CD4-positive, alpha-beta T cell (primary cell): ENCODE data around the gene HTRA1. TPM values are rescaled to one million over a fixed set of nuclear protein-coding genes. Genes with fewer than 3 reads are reported as not detected.

Experiments used
- ATAC-seq: fragments of 200-7000 bp; cut with Tn5 transposase; one replicate; pipeline ENCODE4 v1.10.0; 2022; ENCODE audit warnings: mild to moderate bottlenecking; ENCODE audit not compliant: poor library complexity
- CTCF ChIA-PET: fragments of 350-600 bp; sonication (Branson Sonifier 250); formaldehyde crosslinking; loops from one replicate; lab custom pipeline; 2021; ENCODE audit warnings: antibody characterized with exemption, inconsistent platforms; lab: Charles Lee
- POLR2A ChIA-PET: fragments of 350-600 bp; sonication (Branson Sonifier 250); formaldehyde crosslinking; loops from one replicate; lab custom pipeline; 2021; ENCODE audit warnings: antibody characterized with exemption, inconsistent platforms; lab: Charles Lee
- DNase-seq, 14 experiments: peaks; one replicate each; pipeline ENCODE4 v3.0.0-alpha.2; 2013 to 2020; ENCODE audit warnings: mixed read lengths in 2 of 14
- H3K27ac ChIP-seq, 2 donors: one replicate each; pipeline versions ENCODE4 v1.5.1 to v1.7.0; 2013; ENCODE audit warnings: low read length in 2 of 2, low read depth in 1 of 2, mild to moderate bottlenecking in 1 of 2
- H3K27me3 ChIP-seq, 2 experiments: 1 replicate in 1 of 2; 2 replicates in 1 of 2; pipeline versions ENCODE4 v1.6.1 to v1.7.0; 2013; ENCODE audit warnings: low read length in 2 of 2, control low read depth in 1 of 2, mild to moderate bottlenecking in 1 of 2, moderate library complexity in 1 of 2; ENCODE audit not compliant: insufficient read depth in 2 of 2, control insufficient read depth in 1 of 2
- H3K36me3 ChIP-seq: one replicate; pipeline ENCODE4 v1.6.1; 2013; ENCODE audit warnings: low read length, control low read depth; ENCODE audit not compliant: insufficient read depth
- H3K4me1 ChIP-seq: one replicate; pipeline ENCODE4 v1.6.1; 2013; ENCODE audit warnings: low read length, control low read depth; ENCODE audit not compliant: insufficient read depth
- H3K4me3 ChIP-seq: one replicate; pipeline ENCODE4 v1.5.1; 2013; ENCODE audit warnings: mild to moderate bottlenecking, low read length, moderate library complexity
- H3K9me3 ChIP-seq, 2 experiments: 1 replicate in 1 of 2; 2 replicates in 1 of 2; pipeline versions ENCODE4 v1.6.1 to v1.7.0; 2013; ENCODE audit warnings: low read length in 2 of 2, mild to moderate bottlenecking in 2 of 2, control low read depth in 1 of 2, moderate library complexity in 1 of 2; ENCODE audit not compliant: control insufficient read depth in 1 of 2, insufficient read depth in 1 of 2
- H3K27ac Mint-ChIP-seq: one replicate; pipeline ENCODE4 v1.8.0; 2020; ENCODE audit warnings: mixed read lengths
- H3K27me3 Mint-ChIP-seq: one replicate; pipeline ENCODE4 v1.8.0; 2021; ENCODE audit warnings: mixed read lengths
- H3K36me3 Mint-ChIP-seq: one replicate; pipeline ENCODE4 v1.8.0; 2021; ENCODE audit warnings: low read depth, mixed read lengths
- H3K4me1 Mint-ChIP-seq: one replicate; pipeline ENCODE4 v1.8.0; 2021; ENCODE audit warnings: low read depth, mixed read lengths
- H3K4me3 Mint-ChIP-seq: one replicate; pipeline ENCODE4 v1.8.0; 2020; ENCODE audit warnings: mild to moderate bottlenecking, mixed read lengths
- H3K9me3 Mint-ChIP-seq: one replicate; pipeline ENCODE4 v1.8.0; 2020; ENCODE audit warnings: mixed read lengths
- intact Hi-C, 2 experiments: fragments of 100-400 bp; cut with DNase I in 1 of 2; cut with micrococcal nuclease in 1 of 2; formaldehyde crosslinking; loops; one replicate each; pipeline versions ENCODE4 v1.15.1 to v1.9.0; 2023 to 2025; cut with DNase I, micrococcal nuclease
- total RNA-seq, 174 experiments: library from RNA in 2 of 174; stranded (reverse) in 2 of 174; gene quantifications; one replicate each; pipeline ENCODE4 v1.2.3 and lab custom pipeline; 2021 to 2026
- TF ChIP-seq, protein P1 (sequence below): fragments of 200-600 bp; IDR thresholded peaks from one replicate; pipeline ENCODE4 v1.8.0; 2022; ENCODE audit warnings: antibody characterized with exemption, mild to moderate bottlenecking

The HTRA1 gene
- total RNA-seq, 2 experiments from 2014 or later: not detected

DNA sequence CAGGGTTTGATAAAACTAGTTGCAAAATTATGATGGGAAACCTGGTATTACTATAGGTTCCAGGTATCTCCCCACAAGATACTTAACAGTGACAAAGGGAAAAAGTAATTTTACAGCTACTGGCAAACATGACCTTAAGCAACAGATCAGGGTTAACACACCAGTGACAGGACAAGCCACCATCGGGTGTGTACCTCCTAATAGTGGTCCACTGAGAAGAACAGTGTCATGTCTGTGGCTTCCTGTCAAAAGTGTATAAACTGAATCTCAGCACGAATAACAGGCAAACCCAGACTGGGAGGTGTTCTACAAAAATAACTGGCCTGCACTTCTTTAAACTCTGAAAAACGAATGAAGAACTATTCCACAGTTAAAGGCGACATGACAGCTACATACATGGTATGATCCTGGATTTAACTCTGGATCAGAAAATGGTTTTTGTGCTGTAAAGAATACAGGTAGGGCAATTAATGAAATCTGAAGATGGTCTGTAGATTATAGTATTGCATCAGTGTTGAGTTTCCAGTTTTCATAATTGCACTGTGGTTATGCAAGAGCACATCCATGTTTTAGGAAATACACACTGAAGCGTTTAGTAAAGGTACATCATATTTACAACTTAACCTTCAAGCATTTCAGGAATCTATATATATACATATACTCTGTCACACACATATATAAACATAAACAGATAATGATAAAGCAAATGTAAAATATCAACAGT lies 38.9 kb upstream of the HTRA1 start:
- H3K4me3 Mint-ChIP-seq: peak overlapping the region; percentile 8
- H3K9me3 ChIP-seq: no peaks in the 10 kb centered on the region
- peaks cover 7% of the 10 kb centered on the region for H3K36me3 ChIP-seq
- peak overlapping the region; percentile 73 for H3K27ac Mint-ChIP-seq
- CTCF ChIA-PET: interaction anchor here (0.6 to 1.8 kb wide), 2 partner anchors 44 to 802 kb away, joined by 3 read pairs; no protein-coding TSS in a partner anchor
- peaks cover 64% of the 10 kb centered on the region for H3K36me3 Mint-ChIP-seq
- H3K4me1 Mint-ChIP-seq: peaks cover 77% of the 10 kb centered on the region
- no peaks in the 10 kb centered on the region for H3K27me3 Mint-ChIP-seq
- H3K4me3 ChIP-seq: no peak overlapping the region
- H3K9me3 Mint-ChIP-seq: no peaks in the 10 kb centered on the region
- ATAC-seq: peak; percentile 68
- H3K27ac ChIP-seq: peak overlapping the region in 1 of 2 donors; percentile 47
- H3K27me3 ChIP-seq: no peaks in the 10 kb centered on the region
- intact Hi-C loops: no loop called here
- peaks cover 29% of the 10 kb centered on the region for H3K4me1 ChIP-seq
- peak in 5 of 14 experiments; percentile 5 to 77 (median 43) for DNase-seq
- TF ChIP-seq, protein P1, sequence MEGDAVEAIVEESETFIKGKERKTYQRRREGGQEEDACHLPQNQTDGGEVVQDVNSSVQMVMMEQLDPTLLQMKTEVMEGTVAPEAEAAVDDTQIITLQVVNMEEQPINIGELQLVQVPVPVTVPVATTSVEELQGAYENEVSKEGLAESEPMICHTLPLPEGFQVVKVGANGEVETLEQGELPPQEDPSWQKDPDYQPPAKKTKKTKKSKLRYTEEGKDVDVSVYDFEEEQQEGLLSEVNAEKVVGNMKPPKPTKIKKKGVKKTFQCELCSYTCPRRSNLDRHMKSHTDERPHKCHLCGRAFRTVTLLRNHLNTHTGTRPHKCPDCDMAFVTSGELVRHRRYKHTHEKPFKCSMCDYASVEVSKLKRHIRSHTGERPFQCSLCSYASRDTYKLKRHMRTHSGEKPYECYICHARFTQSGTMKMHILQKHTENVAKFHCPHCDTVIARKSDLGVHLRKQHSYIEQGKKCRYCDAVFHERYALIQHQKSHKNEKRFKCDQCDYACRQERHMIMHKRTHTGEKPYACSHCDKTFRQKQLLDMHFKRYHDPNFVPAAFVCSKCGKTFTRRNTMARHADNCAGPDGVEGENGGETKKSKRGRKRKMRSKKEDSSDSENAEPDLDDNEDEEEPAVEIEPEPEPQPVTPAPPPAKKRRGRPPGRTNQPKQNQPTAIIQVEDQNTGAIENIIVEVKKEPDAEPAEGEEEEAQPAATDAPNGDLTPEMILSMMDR: no peak
- POLR2A ChIA-PET: interaction anchor here (0.6 to 1.7 kb wide), 3 partner anchors 15 to 73 kb away, joined by 3 to 11 read pairs (median 6); partner anchors contain the start of gene PLEKHA1

DNA sequence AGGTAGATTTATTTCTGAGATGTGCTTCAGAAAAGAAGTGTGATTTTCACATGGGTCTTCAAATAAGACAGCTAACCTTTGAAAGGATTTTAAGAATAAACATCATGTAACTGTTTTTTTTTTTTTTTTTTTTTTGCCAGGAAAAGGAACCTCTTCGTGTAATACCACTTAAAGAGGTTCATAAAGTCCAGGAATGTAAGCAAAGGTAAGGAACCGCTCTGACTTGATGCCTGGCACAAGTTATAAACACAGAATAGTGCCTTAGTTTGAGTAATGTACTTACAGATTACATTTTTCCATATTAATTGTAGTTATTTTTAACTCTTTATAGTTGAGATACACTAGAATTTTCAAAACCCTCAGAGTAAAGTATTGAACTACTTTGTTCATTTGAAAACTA lies 37.3 kb upstream of the HTRA1 start:
- H3K4me1 ChIP-seq: peaks cover 23% of the 10 kb centered on the region
- CTCF ChIA-PET: interaction anchor here (0.6 to 1.1 kb wide), 3 partner anchors 10 to 460 kb away, joined by 3 to 6 read pairs (median 3); no protein-coding TSS in a partner anchor
- POLR2A ChIA-PET: interaction anchor here (0.9 to 1.1 kb wide), 2 partner anchors 16 to 50 kb away, joined by 3 to 9 read pairs; no protein-coding TSS in a partner anchor

DNA sequence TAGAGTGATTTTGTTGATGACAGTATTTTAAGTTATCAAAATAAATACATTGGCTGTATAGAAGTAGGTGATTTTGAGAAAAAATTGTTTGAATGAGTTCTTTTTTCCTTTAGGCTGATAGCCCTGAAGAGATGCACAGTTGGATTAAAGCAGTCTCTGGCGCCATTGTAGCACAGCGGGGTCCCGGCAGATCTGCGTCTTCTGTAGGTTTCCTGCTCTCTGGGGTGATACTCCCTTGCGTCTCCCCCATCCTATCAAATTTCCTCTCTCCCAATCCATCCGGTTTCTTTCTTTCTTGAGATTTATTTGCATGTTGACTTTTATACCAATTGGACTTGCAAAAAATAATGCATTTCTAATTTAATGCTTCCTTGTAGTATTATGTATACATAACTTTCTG lies 34.5 kb upstream of the HTRA1 start:
- ATAC-seq (no peak), DNase-seq (no peak)
- peaks cover 44% of the 10 kb centered on the region for H3K4me1 Mint-ChIP-seq
- H3K9me3 Mint-ChIP-seq: no peaks in the 10 kb centered on the region
- intact Hi-C loops: no loop called here
- CTCF ChIA-PET: no interaction called here
- H3K4me3 ChIP-seq: no peak overlapping the region
- TF ChIP-seq, protein P1: no peak
- H3K27ac Mint-ChIP-seq: peak overlapping the region; percentile 70
- H3K4me3 Mint-ChIP-seq: no peak overlapping the region
- no peak overlapping the region for H3K27ac ChIP-seq
- H3K36me3 Mint-ChIP-seq: peaks cover 72% of the 10 kb centered on the region
- no peaks in the 10 kb centered on the region for H3K27me3 ChIP-seq
- peaks cover 5% of the 10 kb centered on the region for H3K4me1 ChIP-seq
- POLR2A ChIA-PET: interaction anchor here (1.0 kb wide), 1 partner anchor 19 kb away, joined by 3 read pairs; no protein-coding TSS in a partner anchor
- peaks cover 28% of the 10 kb centered on the region for H3K36me3 ChIP-seq
- H3K27me3 Mint-ChIP-seq: no peaks in the 10 kb centered on the region
- no peaks in the 10 kb centered on the region for H3K9me3 ChIP-seq

More for the DNA sequence above, 37.3 kb upstream of the HTRA1 start:
- TF ChIP-seq, protein P1: no peak
- Histone ChIP-seq H3K36me3 (peaks cover 15% of the 10 kb centered on the region), H3K4me3 (no peak overlapping the region), H3K9me3 (no peaks in the 10 kb centered on the region), H3K27me3 (no peaks in the 10 kb centered on the region), H3K27ac (no peak overlapping the region)
- Mint-ChIP-seq H3K9me3 (no peaks in the 10 kb centered on the region), H3K27ac (peak overlapping the region; percentile 51), H3K4me3 (no peak overlapping the region), H3K4me1 (peaks cover 70% of the 10 kb centered on the region), H3K36me3 (peaks cover 62% of the 10 kb centered on the region), H3K27me3 (no peaks in the 10 kb centered on the region)
- DNase-seq (no peak), ATAC-seq (no peak)
- intact Hi-C loops: no loop called here
